ENCODE data around the gene TAF12. TPM values are rescaled to one million over a fixed set of nuclear protein-coding genes. Genes with fewer than 3 reads are reported as not detected.

Gene TAF12
- total RNA-seq, 1 donor from 2014 or later: 13.8 TPM

Other genes with a start within 250 kb of the TAF12 start
- 33.3 and 34.7 TPM in 2 replicates for gene RCC1, start 137.0 kb downstream of the TAF12 start, total RNA-seq
- gene TRNAU1AP, start 90.0 kb downstream of the TAF12 start, total RNA-seq: 16.7 and 23.6 TPM in 2 replicates
- gene RAB42, start 50.8 kb downstream of the TAF12 start, total RNA-seq: 0.64 and 1.5 TPM in 2 replicates
- not detected in 2 replicates for gene RNU11, start 5.5 kb upstream of the TAF12 start, total RNA-seq
- gene GMEB1, start 25.7 kb upstream of the TAF12 start, total RNA-seq: 9.7 and 12.0 TPM in 2 replicates
- 69.2 and 80.0 TPM in 2 replicates for gene YTHDF2, start 93.9 kb upstream of the TAF12 start, total RNA-seq
- under 0.01 TPM in 1 of 2 replicates, not detected in the other for gene OPRD1, start 169.1 kb upstream of the TAF12 start, total RNA-seq